ENCODE measurements around the gene KRT6B. TPM values are rescaled to one million over a fixed set of nuclear protein-coding genes. Genes with fewer than 3 reads are reported as not detected.

Gene KRT6B
- total and polyA plus RNA-seq, 9 of the 15 experiments (the other 6 are each of a cell fraction or from before 2014, with no cell fraction given) = not detected

DNA sequence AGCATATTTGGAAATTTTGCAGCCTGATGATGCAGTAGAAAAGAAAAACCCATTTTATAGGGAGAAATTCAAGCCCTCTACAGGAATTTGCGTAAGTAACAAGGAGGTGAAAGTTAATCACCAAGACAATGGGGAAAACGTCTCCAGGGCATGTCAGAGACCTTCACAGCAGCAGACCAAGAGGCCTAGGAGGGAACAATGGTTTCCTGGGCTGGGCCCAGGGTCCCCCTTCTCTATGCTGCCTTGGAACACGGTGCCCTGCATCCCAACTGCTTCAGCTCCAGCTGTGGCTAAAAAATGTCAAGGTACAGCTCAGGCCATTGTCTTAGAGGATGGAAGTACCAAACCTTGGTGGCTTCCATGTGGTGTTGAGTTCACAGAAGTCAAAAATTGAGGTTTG lies 28.1 kb upstream of the KRT6B start:
- no peaks in the 10 kb centered on the region for H3K9me1 ChIP-seq (ENCODE audit: control insufficient read depth, insufficient read depth, low read length)
- no peak overlapping the region for H3K27ac ChIP-seq (ENCODE audit: extremely low read depth, low read depth, low read length)
- no peak for FAIRE-seq
- no peak overlapping the region for H3K4me2 ChIP-seq (ENCODE audit: insufficient read depth, low read length)
- in situ Hi-C loops (cut with MboI) = no loop called here
- no peak overlapping the region for H2AFZ ChIP-seq (ENCODE audit: low read depth, low read length)
- H3K36me3 ChIP-seq (ENCODE audit: control insufficient read depth, insufficient read depth, low read length) = no peaks in the 10 kb centered on the region
- no TSS peak for BruUV-seq (replicated peaks)
- ChIA-PET POLR2A (no interaction called here), CTCF (ENCODE audit: low intra/inter-chr PET ratio) (no interaction called here)
- intact Hi-C loops (cut with micrococcal nuclease) = no loop called here
- H3K9me3 ChIP-seq (replicated peaks; ENCODE audit: control insufficient read depth, insufficient read depth, low read depth, low read length) = no peaks in the 10 kb centered on the region
- H3K27me3 ChIP-seq (ENCODE audit: control insufficient read depth in 2 of 2, insufficient read depth in 2 of 2, low read length in 2 of 2) = no peaks in the 10 kb centered on the region
- no peak for TF ChIP-seq ZNF408 (CRISPR knock-in tag; IDR thresholded peaks at IDR 0.05; ENCODE audit: low read depth)
- TF ChIP-seq ZNF707 (CRISPR knock-in tag; conservative IDR thresholded peaks at IDR 0.05) = no peak
- H3K4me3 ChIP-seq = no peak overlapping the region
- no peaks in the 10 kb centered on the region for H3K79me2 ChIP-seq (ENCODE audit: control insufficient read depth, insufficient read depth, low read length)
- no peak for DNase-seq (ENCODE audit: extremely low read depth in 1 of 4, low spot score in 3 of 4)
- H4K20me1 ChIP-seq (replicated peaks; ENCODE audit: control insufficient read depth, insufficient read depth, low read length) = no peaks in the 10 kb centered on the region
- 0% methylated on average over 3 of the region's 3 CpGs for WGBS (ENCODE audit: insufficient coverage, low coverage, missing lambda C conversion rate)
- no peak overlapping the region for H3K9ac ChIP-seq (ENCODE audit: insufficient read depth in 1 of 2, low read depth in 2 of 2, low read length in 2 of 2)
- no peak for ATAC-seq
- H3K4me1 ChIP-seq (replicated peaks in 1 of 2; ENCODE audit: control insufficient read depth in 2 of 2, insufficient read depth in 2 of 2, low read length in 2 of 2) = no peaks in the 10 kb centered on the region

DNA sequence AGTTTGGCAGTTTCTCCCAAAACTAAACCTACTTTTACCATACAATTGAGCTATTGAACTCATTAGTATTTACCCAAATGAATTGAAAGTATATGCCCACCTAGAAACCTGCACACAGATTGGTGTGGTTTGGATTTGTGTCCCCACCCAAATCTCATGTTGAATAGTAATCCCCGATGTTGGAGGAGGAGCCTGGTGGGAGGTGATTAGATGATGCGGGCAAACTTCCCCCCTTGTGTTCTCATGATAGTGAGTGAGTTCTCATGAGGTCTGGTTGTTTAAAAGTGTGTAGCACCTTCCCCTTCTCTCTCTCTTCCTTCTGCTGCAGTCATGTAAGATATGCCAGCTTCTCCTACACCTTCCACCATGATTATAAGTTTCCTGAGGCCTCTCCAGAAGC lies 25.7 kb upstream of the KRT6B start:
- no peak overlapping the region for H3K27ac ChIP-seq (ENCODE audit: extremely low read depth, low read depth, low read length)
- H3K4me1 ChIP-seq (replicated peaks in 1 of 2; ENCODE audit: control insufficient read depth in 2 of 2, insufficient read depth in 2 of 2, low read length in 2 of 2) = no peaks in the 10 kb centered on the region
- no peaks in the 10 kb centered on the region for H3K9me1 ChIP-seq (ENCODE audit: control insufficient read depth, insufficient read depth, low read length)
- no peak overlapping the region for H3K4me2 ChIP-seq (ENCODE audit: insufficient read depth, low read length)
- H3K9me3 ChIP-seq (replicated peaks; ENCODE audit: control insufficient read depth, insufficient read depth, low read depth, low read length) = no peaks in the 10 kb centered on the region
- ATAC-seq (no peak), DNase-seq (ENCODE audit: extremely low read depth in 1 of 4, low spot score in 3 of 4) (no peak), FAIRE-seq (no peak)
- H3K79me2 ChIP-seq (ENCODE audit: control insufficient read depth, insufficient read depth, low read length) = no peaks in the 10 kb centered on the region
- H3K9ac ChIP-seq (ENCODE audit: insufficient read depth in 1 of 2, low read depth in 2 of 2, low read length in 2 of 2) = no peak overlapping the region
- 0% methylated on average over 2 of the region's 2 CpGs for WGBS (ENCODE audit: insufficient coverage, low coverage, missing lambda C conversion rate)
- H4K20me1 ChIP-seq (replicated peaks; ENCODE audit: control insufficient read depth, insufficient read depth, low read length) = no peaks in the 10 kb centered on the region; the same call in 1 of the 2 replicates
- in situ Hi-C loops (cut with MboI) = no loop called here
- H3K36me3 ChIP-seq (ENCODE audit: control insufficient read depth, insufficient read depth, low read length) = no peaks in the 10 kb centered on the region
- no peak overlapping the region for H3K4me3 ChIP-seq
- no peak for TF ChIP-seq CXXC5 (CRISPR knock-in tag; IDR thresholded peaks at IDR 0.05)
- TF ChIP-seq HSF4 (CRISPR knock-in tag; IDR thresholded peaks at IDR 0.05; ENCODE audit: borderline replicate concordance) = no peak
- no peak for TF ChIP-seq KAT7 (CRISPR knock-in tag; IDR thresholded peaks at IDR 0.05; ENCODE audit: borderline replicate concordance)
- TF ChIP-seq SMARCB1 (IDR thresholded peaks at IDR 0.05; ENCODE audit: insufficient read length, low read depth) = no peak
- no peak for TF ChIP-seq ELF2 (CRISPR knock-in tag; IDR thresholded peaks at IDR 0.05)
- no peak for TF ChIP-seq NFIC (IDR thresholded peaks at IDR 0.05)
- no peak for TF ChIP-seq ZBTB17 (CRISPR knock-in tag; IDR thresholded peaks at IDR 0.05)
- no peak for TF ChIP-seq KDM4B (IDR thresholded peaks at IDR 0.05; ENCODE audit: borderline replicate concordance in 2 of 2, low read depth in 1 of 2)
- no peak for TF ChIP-seq ETV5 (CRISPR knock-in tag; IDR thresholded peaks at IDR 0.05; ENCODE audit: low read depth)
- no peak for TF ChIP-seq NBN (IDR thresholded peaks at IDR 0.05; ENCODE audit: low read depth)
- TF ChIP-seq CBX1 (IDR thresholded peaks at IDR 0.05; ENCODE audit: low read depth) = no peak
- TF ChIP-seq HDAC3 (IDR thresholded peaks at IDR 0.05; ENCODE audit: borderline replicate concordance, partially characterized antibody) = no peak
- TF ChIP-seq ZNF57 (CRISPR knock-in tag; IDR thresholded peaks at IDR 0.05) = no peak
- TF ChIP-seq, protein P1, sequence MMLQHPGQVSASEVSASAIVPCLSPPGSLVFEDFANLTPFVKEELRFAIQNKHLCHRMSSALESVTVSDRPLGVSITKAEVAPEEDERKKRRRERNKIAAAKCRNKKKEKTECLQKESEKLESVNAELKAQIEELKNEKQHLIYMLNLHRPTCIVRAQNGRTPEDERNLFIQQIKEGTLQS (IDR thresholded peaks at IDR 0.05) = no peak
- TF ChIP-seq, protein P1 (CRISPR knock-in tag; conservative IDR thresholded peaks at IDR 0.05) = no peak
- POLR2A ChIA-PET = no interaction called here
- no TSS peak for BruUV-seq (replicated peaks)
- intact Hi-C loops (cut with micrococcal nuclease) = no loop called here
- CTCF ChIA-PET (ENCODE audit: low intra/inter-chr PET ratio) = no interaction called here
- H2AFZ ChIP-seq (ENCODE audit: low read depth, low read length) = no peak overlapping the region
- H3K27me3 ChIP-seq (ENCODE audit: control insufficient read depth in 2 of 2, insufficient read depth in 2 of 2, low read length in 2 of 2) = peaks cover 0 to 3% of the 10 kb centered on the region in 2 experiments; a peak in 1 of 5 replicates
